ENCODE measurements around the gene ANKZF1.

- TF ChIP-seq POLR2A (IDR thresholded peaks at IDR 0.05) (no peak), CTCF (IDR thresholded peaks at IDR 0.05) (no peak)
These were observed 9.6 kb upstream of the ANKZF1 start for GRCh38 chr2:219219784-219220532.
